Muscle layer of duodenum (tissue), 2 donors: Measurements from ENCODE around the gene CALN1.

Source experiments
- H3K27ac ChIP-seq: one replicate; pipeline ENCODE4 v1.7.0; 2013; ENCODE audit warnings: mild to moderate bottlenecking, low read length
- H3K27me3 ChIP-seq: one replicate; pipeline ENCODE4 v1.7.0; 2013; ENCODE audit warnings: low read depth, mild to moderate bottlenecking, control low read depth, low read length
- H3K36me3 ChIP-seq, 2 donors: one replicate each; pipeline ENCODE4 v1.7.0; 2013; ENCODE audit warnings: low read length in 2 of 2, control low read depth in 1 of 2, mild to moderate bottlenecking in 1 of 2; ENCODE audit not compliant: insufficient read depth in 2 of 2, control insufficient read depth in 1 of 2
- H3K4me1 ChIP-seq, 2 donors: one replicate each; pipeline ENCODE4 v1.7.0; 2013; ENCODE audit warnings: low read length in 2 of 2, mild to moderate bottlenecking in 2 of 2, control low read depth in 1 of 2, moderate library complexity in 1 of 2; ENCODE audit not compliant: insufficient read depth in 2 of 2, control insufficient read depth in 1 of 2
- H3K4me3 ChIP-seq, 2 donors: one replicate each; pipeline ENCODE4 v1.7.0; 2013; ENCODE audit warnings: low read length in 2 of 2, low read depth in 1 of 2, mild to moderate bottlenecking in 1 of 2
- H3K9me3 ChIP-seq, 2 donors: one replicate each; pipeline ENCODE4 v1.7.0; 2013; ENCODE audit warnings: low read length in 2 of 2, control low read depth in 1 of 2, mild to moderate bottlenecking in 1 of 2; ENCODE audit not compliant: control insufficient read depth in 1 of 2
- donor health status: healthy.

CALN1 gene

DNA sequence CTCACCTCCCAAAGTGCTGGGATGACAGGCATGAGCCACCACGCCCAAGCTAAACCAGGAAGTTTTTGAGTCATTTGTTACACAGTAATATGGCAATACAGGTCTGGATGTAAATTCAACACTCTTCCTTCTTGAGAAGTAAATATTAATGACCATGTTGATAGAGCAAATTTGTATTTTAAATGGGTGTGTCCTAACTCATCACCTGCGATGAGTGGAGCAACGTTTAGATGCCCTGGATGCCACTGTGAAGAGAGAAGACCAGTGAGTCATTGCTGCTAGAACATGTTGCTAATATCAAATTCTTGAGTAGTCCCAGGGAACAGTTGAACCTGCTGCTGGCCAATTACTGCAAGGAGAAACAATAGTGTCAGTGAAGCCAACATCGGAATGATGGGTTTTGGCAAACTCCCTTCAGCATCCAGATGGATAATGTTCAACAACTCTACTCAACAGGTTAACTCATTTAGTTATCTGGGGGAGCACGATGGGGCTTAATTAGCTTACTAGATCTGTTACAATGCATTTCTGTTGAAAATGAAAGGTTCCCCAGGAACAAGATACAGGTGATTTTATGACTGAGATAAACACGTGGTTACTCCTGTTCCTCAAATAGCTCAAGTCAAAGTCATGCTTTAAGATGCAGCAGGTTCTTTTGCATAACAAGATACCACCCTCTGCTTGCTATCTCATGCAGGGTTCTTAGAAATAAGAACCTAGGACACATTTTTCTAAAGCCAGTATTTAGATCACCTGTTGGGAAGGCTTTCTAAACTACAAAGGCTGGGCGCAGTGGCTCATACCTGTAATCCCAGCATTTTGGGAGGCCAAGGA is 146.8 kb downstream of the CALN1 start:
- H3K27me3 ChIP-seq: no peaks in the 10 kb centered on the region
- H3K36me3 ChIP-seq: no peaks in the 10 kb centered on the region
- H3K9me3 ChIP-seq: peaks cover 0 to 8% of the 10 kb centered on the region in 2 donors
- H3K4me3 ChIP-seq: no peak overlapping the region
- H3K27ac ChIP-seq: no peak overlapping the region
- H3K4me1 ChIP-seq: no peaks in the 10 kb centered on the region

GRCh38 chr7:72260406-72260805 is 151.7 kb downstream of the CALN1 start:
- no peaks in the 10 kb centered on the region for H3K36me3 ChIP-seq
- H3K9me3 ChIP-seq: no peaks in the 10 kb centered on the region
- H3K4me3 ChIP-seq: no peak overlapping the region
- no peaks in the 10 kb centered on the region for H3K4me1 ChIP-seq
- no peak overlapping the region for H3K27ac ChIP-seq
- no peaks in the 10 kb centered on the region for H3K27me3 ChIP-seq

DNA sequence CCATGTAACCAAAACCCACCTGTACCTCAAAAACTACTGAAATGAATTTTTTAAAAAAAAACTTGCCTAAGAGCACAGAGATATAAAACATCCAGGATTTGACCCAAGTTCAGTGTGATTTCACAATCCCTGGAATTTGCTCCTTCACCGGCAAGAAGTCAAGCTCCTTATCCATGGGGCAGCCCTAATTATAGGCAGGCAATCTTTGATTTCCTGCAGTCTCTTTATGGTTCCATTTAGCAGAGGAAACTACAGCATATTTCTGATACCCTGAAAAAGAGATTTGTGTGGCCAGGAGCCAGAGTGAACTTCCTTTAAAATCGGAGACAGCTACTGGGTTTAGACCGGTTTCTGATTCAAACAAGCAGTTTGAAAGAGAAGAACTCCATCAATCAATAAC is 154.1 kb downstream of the CALN1 start:
- Histone ChIP-seq H3K4me3 (no peak overlapping the region), H3K27ac (no peak overlapping the region), H3K9me3 (no peaks in the 10 kb centered on the region), H3K36me3 (no peaks in the 10 kb centered on the region), H3K27me3 (no peaks in the 10 kb centered on the region), H3K4me1 (no peaks in the 10 kb centered on the region)

DNA sequence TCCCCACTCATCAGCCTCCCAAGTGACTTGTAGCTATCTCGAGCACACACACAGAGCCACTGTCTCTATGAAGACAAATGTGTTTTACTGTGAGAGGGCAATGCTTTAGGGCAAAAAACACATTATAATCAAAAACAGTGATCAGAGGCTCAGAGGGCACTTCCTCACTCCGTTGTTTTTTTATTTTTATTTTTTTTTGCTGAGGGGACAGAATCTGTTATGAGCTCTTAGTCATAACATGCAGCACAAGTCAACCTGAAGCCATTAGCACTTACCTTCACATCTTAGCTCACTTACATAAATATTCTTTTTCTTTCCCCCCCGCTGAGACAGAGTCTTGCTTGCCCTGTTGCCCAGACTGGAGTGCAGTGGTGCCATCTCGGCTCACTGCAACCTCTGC is 157.7 kb downstream of the CALN1 start:
- Histone ChIP-seq H3K27me3 (no peaks in the 10 kb centered on the region), H3K4me3 (no peak overlapping the region), H3K4me1 (no peaks in the 10 kb centered on the region), H3K27ac (no peak overlapping the region), H3K9me3 (peaks cover 5% of the 10 kb centered on the region in 2 donors), H3K36me3 (no peaks in the 10 kb centered on the region)

- no peaks in the 10 kb centered on the region for H3K36me3 ChIP-seq
- no peaks in the 10 kb centered on the region for H3K27me3 ChIP-seq
- no peak overlapping the region for H3K4me3 ChIP-seq
- peaks cover 5 to 18% of the 10 kb centered on the region in 2 donors for H3K9me3 ChIP-seq
- H3K27ac ChIP-seq: no peak overlapping the region
- no peaks in the 10 kb centered on the region for H3K4me1 ChIP-seq
These were observed 163.0 kb downstream of the CALN1 start for GRCh38 chr7:72249106-72249505.

DNA sequence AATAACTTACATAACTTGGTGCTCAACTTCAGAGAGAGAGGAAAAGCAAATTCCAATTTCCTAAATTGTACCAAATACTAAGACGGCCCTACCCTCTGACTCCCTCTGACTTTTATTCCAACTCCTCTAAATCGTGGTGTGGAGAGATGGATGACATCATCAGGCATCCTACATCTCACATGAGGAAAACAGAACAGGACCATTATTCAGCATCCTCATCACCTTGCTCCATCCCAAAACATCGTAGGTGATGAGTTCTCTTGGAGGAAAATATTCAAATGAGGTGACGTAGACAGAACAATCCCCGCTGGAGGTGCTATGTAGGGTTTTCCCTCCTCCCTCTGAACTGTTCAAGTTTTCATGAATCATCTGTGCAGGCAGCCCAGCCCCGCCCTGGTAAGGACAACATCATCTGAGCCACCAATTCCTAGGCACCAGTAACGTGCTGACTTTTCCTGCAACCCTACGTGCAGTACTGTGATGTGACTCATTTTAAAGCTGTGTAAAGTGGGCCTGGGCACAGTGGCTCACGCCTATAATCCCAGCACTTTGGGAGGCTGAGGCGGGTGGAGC is 167.2 kb downstream of the CALN1 start:
- H3K4me3 ChIP-seq: no peak overlapping the region
- no peak overlapping the region for H3K27ac ChIP-seq
- no peaks in the 10 kb centered on the region for H3K27me3 ChIP-seq
- H3K36me3 ChIP-seq: no peaks in the 10 kb centered on the region
- no peaks in the 10 kb centered on the region for H3K4me1 ChIP-seq
- peaks cover 0 to 13% of the 10 kb centered on the region in 2 donors for H3K9me3 ChIP-seq

- H3K27ac ChIP-seq: no peak overlapping the region
- no peaks in the 10 kb centered on the region for H3K36me3 ChIP-seq
- no peaks in the 10 kb centered on the region for H3K27me3 ChIP-seq
- H3K4me3 ChIP-seq: no peak overlapping the region
- no peaks in the 10 kb centered on the region for H3K4me1 ChIP-seq
- peaks cover 0 to 9% of the 10 kb centered on the region in 2 donors for H3K9me3 ChIP-seq
These were observed 168.8 kb downstream of the CALN1 start for GRCh38 chr7:72243329-72243728.

- no peak overlapping the region for H3K27ac ChIP-seq
- no peaks in the 10 kb centered on the region for H3K36me3 ChIP-seq
- H3K4me1 ChIP-seq: no peaks in the 10 kb centered on the region
- H3K9me3 ChIP-seq: peaks cover 0 to 2% of the 10 kb centered on the region in 2 donors
- H3K4me3 ChIP-seq: no peak overlapping the region
- H3K27me3 ChIP-seq: no peaks in the 10 kb centered on the region
These were observed 176.8 kb downstream of the CALN1 start for GRCh38 chr7:72235351-72235750.

GRCh38 chr7:72234086-72234485 is 178.1 kb downstream of the CALN1 start:
- Histone ChIP-seq H3K36me3 (no peaks in the 10 kb centered on the region), H3K27ac (no peak overlapping the region), H3K9me3 (peaks cover 0 to 2% of the 10 kb centered on the region in 2 donors), H3K4me1 (no peaks in the 10 kb centered on the region), H3K27me3 (no peaks in the 10 kb centered on the region), H3K4me3 (no peak overlapping the region)

DNA sequence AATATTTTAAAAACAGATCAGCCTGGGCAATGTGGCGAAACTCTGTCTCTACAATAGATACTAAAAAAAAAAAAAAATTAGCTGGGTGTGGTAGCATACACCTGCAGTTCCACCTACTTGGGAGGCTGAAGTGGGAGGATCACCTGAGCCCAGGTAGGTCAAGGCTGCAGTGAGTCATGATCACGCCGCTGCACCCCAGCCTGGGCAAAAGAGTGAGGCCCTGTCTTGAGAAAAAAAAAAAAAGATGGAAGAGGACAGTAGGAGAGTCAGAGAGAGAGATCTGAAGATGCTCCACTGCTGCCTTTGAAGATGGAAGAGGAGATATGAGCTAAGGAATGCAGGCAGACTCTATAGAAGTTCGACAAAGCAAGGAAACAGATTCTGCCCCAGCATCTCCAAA is 181.9 kb downstream of the CALN1 start:
- no peak overlapping the region for H3K27ac ChIP-seq
- no peaks in the 10 kb centered on the region for H3K27me3 ChIP-seq
- H3K4me3 ChIP-seq: no peak overlapping the region
- H3K36me3 ChIP-seq: no peaks in the 10 kb centered on the region
- peaks cover 0 to 4% of the 10 kb centered on the region in 2 donors for H3K9me3 ChIP-seq
- H3K4me1 ChIP-seq: no peaks in the 10 kb centered on the region

GRCh38 chr7:72223351-72223750 is 188.8 kb downstream of the CALN1 start:
- Histone ChIP-seq H3K9me3 (peaks cover 0 to 15% of the 10 kb centered on the region in 2 donors), H3K36me3 (no peaks in the 10 kb centered on the region), H3K27ac (no peak overlapping the region), H3K27me3 (no peaks in the 10 kb centered on the region), H3K4me1 (no peaks in the 10 kb centered on the region), H3K4me3 (no peak overlapping the region)
